GM23248 (cell line): ENCODE results near the gene SLF2. TPM values are rescaled to one million over a fixed set of nuclear protein-coding genes. Genes with fewer than 3 reads are reported as not detected.

Experiments
- DNase-seq: peaks from one replicate; pipeline ENCODE4 v3.0.0-alpha.2; 2015
- H2AFZ ChIP-seq: fragments of 200-600 bp; sonication (generic); 2 replicates; pipeline ENCODE4 v1.6.1; 2016; ENCODE audit warnings: antibody characterized with exemption
- H3F3A ChIP-seq: fragments of 200-600 bp; sonication (generic); 2 replicates; pipeline ENCODE4 v1.6.1; 2016; ENCODE audit warnings: mild to moderate bottlenecking, antibody characterized with exemption, mixed run types; ENCODE audit not compliant: insufficient read depth
- H3K27ac ChIP-seq: fragments of 200-600 bp; sonication (generic); 2 replicates; pipeline ENCODE4 v1.5.1; 2016; ENCODE audit warnings: mild to moderate bottlenecking
- H3K27me3 ChIP-seq: fragments of 200-600 bp; sonication (generic); replicated peaks from 2 replicates; pipeline ENCODE4 v1.6.1; 2016; ENCODE audit warnings: mild to moderate bottlenecking; ENCODE audit not compliant: insufficient read depth
- H3K36me3 ChIP-seq: fragments of 200-600 bp; sonication (generic); 2 replicates; pipeline ENCODE4 v1.6.1; 2016; ENCODE audit warnings: low read depth, mild to moderate bottlenecking
- H3K4me1 ChIP-seq: fragments of 200-600 bp; sonication (generic); 2 replicates; pipeline ENCODE4 v1.6.1; 2016; ENCODE audit warnings: mild to moderate bottlenecking; ENCODE audit not compliant: insufficient read depth
- H3K4me2 ChIP-seq: fragments of 200-600 bp; sonication (generic); one replicate; pipeline ENCODE4 v1.6.1; 2016; ENCODE audit warnings: mild to moderate bottlenecking; ENCODE audit not compliant: unreplicated experiment
- H3K4me3 ChIP-seq: fragments of 200-600 bp; sonication (generic); 2 replicates; pipeline ENCODE4 v1.5.1; 2016; ENCODE audit warnings: mild to moderate bottlenecking
- H3K79me2 ChIP-seq: fragments of 200-600 bp; sonication (generic); 2 replicates; pipeline ENCODE4 v1.6.1; 2016; ENCODE audit warnings: mild to moderate bottlenecking; ENCODE audit not compliant: insufficient read depth
- H3K9ac ChIP-seq: fragments of 200-600 bp; sonication (generic); 2 replicates; pipeline ENCODE4 v1.6.1; 2016; ENCODE audit warnings: mild to moderate bottlenecking
- H3K9me2 ChIP-seq: fragments of 200-600 bp; sonication (generic); 2 replicates; pipeline ENCODE4 v1.6.1; 2016; ENCODE audit warnings: mixed run types, mild to moderate bottlenecking, moderate library complexity; ENCODE audit not compliant: insufficient read depth
- H3K9me3 ChIP-seq: fragments of 200-600 bp; sonication (generic); one replicate; pipeline ENCODE4 v1.6.1; 2017; ENCODE audit warnings: low read depth
- H4K20me1 ChIP-seq: fragments of 200-600 bp; sonication (generic); 2 replicates; pipeline ENCODE4 v1.6.0; 2016; ENCODE audit not compliant: insufficient read depth
- EZH2 ChIP-seq: fragments of 200-600 bp; sonication (generic); IDR thresholded peaks from 2 replicates; pipeline ENCODE4 v1.6.1; 2018; ENCODE audit warnings: antibody characterized with exemption, mild to moderate bottlenecking; ENCODE audit not compliant: insufficient read depth, poor library complexity, severe bottlenecking
- EZH2phosphoT487 ChIP-seq: fragments of 200-600 bp; sonication (generic); IDR thresholded peaks from 2 replicates; pipeline ENCODE4 v1.6.1; 2018; ENCODE audit warnings: antibody characterized with exemption, moderate library complexity, mild to moderate bottlenecking, low read depth; ENCODE audit not compliant: insufficient read depth
- WGBS, 2 experiments: methylation state at CpG; one replicate each; pipeline ENCODE4 v1.1.6; 2015 to 2017; ENCODE audit warnings: low lambda C conversion rate in 2 of 2, low coverage in 1 of 2; ENCODE audit errors: missing lambda C conversion rate in 2 of 2; 5-methylcytosine and 5-hydroxymethylcytosine counted together
- in situ Hi-C: fragments of 300-500 bp; cut with MboI; formaldehyde crosslinking; loops from 2 replicates; pipeline ENCODE4 v1.15.0; 2020
- polyA plus RNA-seq: library from polyadenylated mRNA; unstranded; fragments of >200 nt; fragmentation: Nextera tagmentation; extraction: Ambion mirVana; gene quantifications from 2 replicates; pipeline ENCODE4 v1.2.1, GENCODE V29; 2016
- total RNA-seq: library from RNA; depleted of rRNA; stranded (reverse); fragments of >200 nt; shearing (Covaris generic); gene quantifications from 2 replicates; pipeline ENCODE4 v1.2.3, GENCODE V29; 2014; rRNA removed

Gene SLF2
- total RNA-seq (15.6 and 18.2 TPM in 2 replicates), polyA plus RNA-seq (11.7 and 12.5 TPM in 2 replicates)

- in situ Hi-C loops = no loop called here
- H3K9me3 ChIP-seq = no peaks in the 10 kb centered on the region
Observed at GRCh38 chr10:100912605-100913469, at the start of gene SLF2. Gene SLF2, plus strand, starts transcription at chr10:100912963. Its CDS starts 148 bp downstream, at chr10:100913111.

GRCh38 chr10:100863433-100863832 is 49.3 kb upstream of the SLF2 start:
- H2AFZ ChIP-seq = no peak overlapping the region
- no peaks in the 10 kb centered on the region for H3K79me2 ChIP-seq
- no peaks in the 10 kb centered on the region for H3K36me3 ChIP-seq
- H3K9me3 ChIP-seq = no peaks in the 10 kb centered on the region
- H3F3A ChIP-seq = no peaks in the 10 kb centered on the region
- H3K9me2 ChIP-seq = no peaks in the 10 kb centered on the region
- no peak overlapping the region for H3K4me2 ChIP-seq
- H3K4me3 ChIP-seq = no peak overlapping the region
- DNase-seq = no peak
- TF ChIP-seq EZH2 (no peak), EZH2phosphoT487 (no peak)
- peaks cover 53% of the 10 kb centered on the region for H3K27me3 ChIP-seq
- H3K9ac ChIP-seq = no peak overlapping the region
- H3K4me1 ChIP-seq = no peaks in the 10 kb centered on the region
- WGBS, 2 experiments = 52 to 60% methylated on average over 6 to 7 of the region's 7 CpGs
- H4K20me1 ChIP-seq = no peaks in the 10 kb centered on the region
- H3K27ac ChIP-seq = no peak overlapping the region
- in situ Hi-C loops = no loop called here

More at GRCh38 chr10:100912605-100913469, at the start of gene SLF2:
- no peaks in the 10 kb centered on the region for H3F3A ChIP-seq
- H3K4me2 ChIP-seq = peak within 1 kb of the TSS; percentile 96
- no peaks in the 10 kb centered on the region for H3K27me3 ChIP-seq
- DNase-seq = peak; percentile 99
- no peaks in the 10 kb centered on the region for H3K9me2 ChIP-seq
- H3K4me3 ChIP-seq = peak within 1 kb of the TSS; percentile 98
- H4K20me1 ChIP-seq = no peaks in the 10 kb centered on the region; the same call in 1 of the 2 replicates
- H3K36me3 ChIP-seq = peaks cover 19% of the 10 kb centered on the region; the same call in 1 of the 2 replicates
- peaks cover 27% of the 10 kb centered on the region for H3K4me1 ChIP-seq
- peak within 1 kb of the TSS; percentile 94 for H2AFZ ChIP-seq
- H3K79me2 ChIP-seq = peaks cover 44% of the 10 kb centered on the region
- H3K27ac ChIP-seq = peak within 1 kb of the TSS; percentile 82
- TF ChIP-seq EZH2phosphoT487 (no peak), EZH2 (no peak)
- H3K9ac ChIP-seq = peak within 1 kb of the TSS; percentile 87
- WGBS, 2 experiments = 0 to 1% methylated on average over 56 to 60 of the region's 71 CpGs

GRCh38 chr10:100864036-100864885 is 48.5 kb upstream of the SLF2 start:
- H3K9me2 ChIP-seq = no peaks in the 10 kb centered on the region
- peaks cover 45% of the 10 kb centered on the region for H3K27me3 ChIP-seq
- H2AFZ ChIP-seq = no peak overlapping the region
- H3K79me2 ChIP-seq = no peaks in the 10 kb centered on the region
- no peak overlapping the region for H3K4me3 ChIP-seq
- DNase-seq = no peak
- no peaks in the 10 kb centered on the region for H3K9me3 ChIP-seq
- TF ChIP-seq EZH2 (no peak), EZH2phosphoT487 (no peak)
- no peaks in the 10 kb centered on the region for H3K36me3 ChIP-seq
- in situ Hi-C loops = no loop called here
- no peak overlapping the region for H3K9ac ChIP-seq
- 61 to 63% methylated on average over 23 to 24 of the region's 24 CpGs for WGBS, 2 experiments
- H4K20me1 ChIP-seq = no peaks in the 10 kb centered on the region
- H3K27ac ChIP-seq = no peak overlapping the region
- no peaks in the 10 kb centered on the region for H3F3A ChIP-seq
- H3K4me2 ChIP-seq = no peak overlapping the region
- H3K4me1 ChIP-seq = no peaks in the 10 kb centered on the region

GRCh38 chr10:100864978-100865377 is 47.8 kb upstream of the SLF2 start:
- no peaks in the 10 kb centered on the region for H3F3A ChIP-seq
- no peaks in the 10 kb centered on the region for H4K20me1 ChIP-seq
- H3K4me2 ChIP-seq = no peak overlapping the region
- H3K4me1 ChIP-seq = no peaks in the 10 kb centered on the region
- H3K79me2 ChIP-seq = no peaks in the 10 kb centered on the region
- no peak overlapping the region for H3K27ac ChIP-seq
- H3K27me3 ChIP-seq = peaks cover 38% of the 10 kb centered on the region
- no peaks in the 10 kb centered on the region for H3K9me2 ChIP-seq
- H3K36me3 ChIP-seq = no peaks in the 10 kb centered on the region
- DNase-seq = no peak
- WGBS, 2 experiments = 16 to 20% methylated on average over 4 of the region's 4 CpGs
- in situ Hi-C loops = no loop called here
- TF ChIP-seq EZH2phosphoT487 (no peak), EZH2 (no peak)
- no peak overlapping the region for H3K4me3 ChIP-seq
- H2AFZ ChIP-seq = no peak overlapping the region
- H3K9ac ChIP-seq = no peak overlapping the region
- H3K9me3 ChIP-seq = no peaks in the 10 kb centered on the region
